ENCODE results near the gene STRN. TPM values are rescaled to one million over a fixed set of nuclear protein-coding genes. Genes with fewer than 3 reads are reported as not detected.
"Not testable (repeated sequence)": the region's sequence is repeated elsewhere in the genome, so short reads cannot be mapped to it uniquely, and the experiment has no call there.

Gene STRN
- total RNA-seq, 1 donor from 2014 or later = 7.0 TPM

- no peak for ATAC-seq
- DNase-seq (ENCODE audit: low spot score) = no peak
These were observed 53.6 kb downstream of the STRN start for GRCh38 chr2:36912695-36913094.

- ATAC-seq (no peak), DNase-seq (ENCODE audit: low spot score) (no peak)
These were observed 55.3 kb downstream of the STRN start for GRCh38 chr2:36911012-36911411.

DNA sequence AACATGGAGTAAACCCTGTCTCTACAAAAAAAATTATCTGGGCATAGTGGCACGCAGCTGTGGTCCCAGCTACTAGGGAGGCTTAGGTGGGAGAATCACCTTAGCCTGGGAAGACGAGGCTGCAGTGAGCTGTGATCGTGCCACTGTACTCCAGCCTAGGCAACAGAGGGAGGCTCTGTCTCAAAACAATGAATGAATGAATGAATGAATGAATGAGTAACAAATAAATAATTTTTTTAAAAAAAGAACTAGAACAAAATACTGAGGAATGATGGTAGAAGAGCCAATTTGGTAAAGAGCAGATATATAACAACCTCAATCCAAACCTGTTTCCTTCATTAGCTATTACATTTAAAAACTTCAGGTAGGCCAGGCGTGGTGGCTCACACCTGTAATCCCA is 60.1 kb downstream of the STRN start:
- DNase-seq (ENCODE audit: low spot score) (no peak), ATAC-seq (no peak)

GRCh38 chr2:36904636-36905035 is 61.7 kb downstream of the STRN start:
- ATAC-seq = no peak

GRCh38 chr2:36902385-36903120 is 63.8 kb downstream of the STRN start:
- ATAC-seq = no peak
- DNase-seq (ENCODE audit: low spot score) = no peak

More at GRCh38 chr2:36904636-36905035, 61.7 kb downstream of the STRN start:
- no peak for DNase-seq (ENCODE audit: low spot score)

DNA sequence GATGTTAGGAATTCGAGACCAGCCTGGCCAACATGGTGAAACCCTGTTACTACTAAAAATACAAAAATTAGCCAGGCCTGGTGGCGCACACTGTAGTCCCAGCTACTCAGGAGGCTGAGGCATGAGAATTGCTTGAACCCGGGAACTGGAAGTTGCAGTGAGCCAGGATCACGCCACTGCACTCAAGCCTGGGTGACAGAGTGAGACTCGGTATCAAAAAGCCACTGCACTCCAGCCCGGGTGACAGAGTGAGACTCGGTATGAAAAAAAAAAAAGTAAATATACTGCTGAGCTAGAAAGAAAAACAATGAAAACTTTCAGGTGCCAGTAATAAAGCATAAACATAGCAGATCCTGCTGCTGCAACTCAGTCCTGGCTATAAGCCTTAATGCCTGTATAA is 73.5 kb downstream of the STRN start:
- no peak for DNase-seq (ENCODE audit: low spot score)
- no peak for ATAC-seq

DNA sequence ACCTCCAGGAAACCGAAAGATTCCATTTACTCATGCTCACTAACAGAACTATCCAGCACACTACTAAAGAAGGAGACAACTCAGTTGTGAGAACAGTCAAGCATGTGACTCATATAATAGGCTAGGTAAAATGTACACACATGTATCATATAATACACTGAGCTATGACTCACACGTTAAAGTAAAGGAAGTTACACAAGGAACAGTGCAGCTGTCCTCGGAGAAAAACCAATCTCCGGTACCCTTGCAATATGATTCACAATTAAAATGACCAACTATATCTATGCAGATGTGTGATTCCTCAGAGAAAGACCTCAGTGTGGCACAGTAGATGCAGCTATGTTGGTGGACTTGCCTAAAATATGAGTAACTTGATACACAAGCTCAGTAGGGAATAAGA is 76.5 kb downstream of the STRN start:
- ATAC-seq = no peak
- DNase-seq (ENCODE audit: low spot score) = no peak

- not testable (repeated sequence) for ATAC-seq
These were observed 79.2 kb downstream of the STRN start for GRCh38 chr2:36887095-36887494.

GRCh38 chr2:36886664-36887063 is 79.7 kb downstream of the STRN start:
- DNase-seq (ENCODE audit: low spot score) (no peak), ATAC-seq (no peak)

More at GRCh38 chr2:36887095-36887494, 79.2 kb downstream of the STRN start:
- DNase-seq (ENCODE audit: low spot score) = not testable (repeated sequence)

- DNase-seq (ENCODE audit: low spot score) (no peak), ATAC-seq (no peak)
These were observed 80.7 kb downstream of the STRN start for GRCh38 chr2:36885605-36886004.

DNA sequence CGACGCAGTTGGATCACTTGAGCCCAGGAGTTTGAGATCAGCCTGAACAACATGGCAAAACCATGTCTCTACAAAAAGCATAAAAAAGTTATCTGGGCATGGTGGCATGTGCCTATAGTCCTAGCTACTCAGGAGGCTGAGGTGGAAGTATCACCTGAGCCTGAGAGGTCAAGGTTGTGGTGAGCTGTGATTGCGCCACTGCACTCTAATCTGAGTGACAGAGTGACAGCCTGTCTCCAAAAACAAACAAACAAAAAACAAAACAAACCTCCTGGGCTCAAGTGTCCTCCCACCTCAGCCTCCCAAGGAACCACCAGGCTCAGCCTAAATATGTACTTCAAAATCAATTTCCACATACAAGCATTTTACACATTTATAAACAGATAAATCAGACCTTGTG is 83.8 kb downstream of the STRN start:
- ATAC-seq (no peak), DNase-seq (ENCODE audit: low spot score) (no peak)

- no peak for ATAC-seq
These were observed 84.5 kb downstream of the STRN start for GRCh38 chr2:36881816-36882215.

GRCh38 chr2:36878429-36878828 is 87.9 kb downstream of the STRN start:
- DNase-seq (ENCODE audit: low spot score) (no peak), ATAC-seq (no peak)

More at GRCh38 chr2:36881816-36882215, 84.5 kb downstream of the STRN start:
- DNase-seq (ENCODE audit: low spot score) = no peak

DNA sequence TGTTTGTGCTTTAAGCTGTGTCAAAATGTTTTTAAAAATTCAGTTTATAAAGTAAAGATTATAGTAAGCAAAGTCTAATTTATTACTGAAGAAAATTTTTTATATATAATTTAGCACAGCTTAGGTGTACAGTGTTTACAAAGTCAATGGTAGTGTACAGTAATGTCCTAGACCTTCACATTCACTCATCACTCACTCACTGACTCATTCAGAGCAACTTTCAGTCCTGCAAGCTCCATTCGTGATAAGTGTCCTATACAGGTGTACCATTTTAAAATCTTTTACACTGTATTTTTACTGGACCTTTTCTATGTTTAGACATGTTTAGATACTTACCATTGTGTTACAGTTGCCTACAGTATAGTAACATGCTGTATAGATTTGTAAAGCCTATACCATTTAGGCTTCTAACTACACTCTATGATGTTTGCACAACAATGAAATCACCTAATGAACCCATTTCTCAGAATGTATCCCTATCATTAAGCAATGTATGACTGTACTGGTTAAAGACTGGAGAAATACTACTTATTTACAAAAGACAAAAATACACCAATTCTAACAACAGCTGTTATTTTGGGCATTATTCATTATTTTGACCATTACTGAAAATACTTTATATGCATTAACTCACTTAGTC is 95.1 kb downstream of the STRN start:
- ATAC-seq (no peak), DNase-seq (ENCODE audit: low spot score) (no peak)

- no peak for DNase-seq (ENCODE audit: low spot score)
- ATAC-seq = no peak
These were observed 96.7 kb downstream of the STRN start for GRCh38 chr2:36869606-36870005.

GRCh38 chr2:36861896-36862295 is 104.4 kb downstream of the STRN start:
- DNase-seq (ENCODE audit: low spot score) = no peak

DNA sequence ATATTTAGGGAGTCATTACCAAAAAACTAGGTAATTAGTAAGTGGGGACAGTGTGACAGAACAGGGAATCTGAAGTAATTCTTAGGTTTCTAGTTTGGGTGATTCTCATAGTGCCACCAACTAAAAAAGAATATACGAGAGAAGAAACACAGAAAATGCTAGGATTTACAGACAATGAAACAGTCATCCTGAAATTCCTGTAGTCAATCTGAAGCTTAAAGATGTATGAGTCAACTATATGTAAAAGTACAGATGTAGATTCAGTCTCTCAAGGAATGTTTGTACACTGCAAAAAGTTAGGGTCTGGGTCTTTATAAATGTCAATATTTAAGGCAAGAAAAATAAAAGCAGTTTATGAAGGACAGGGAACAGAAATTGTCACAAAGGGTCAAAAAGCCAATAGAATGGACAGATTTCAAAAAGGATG is 107.0 kb downstream of the STRN start:
- DNase-seq (ENCODE audit: low spot score) (no peak), ATAC-seq (no peak)

More at GRCh38 chr2:36861896-36862295, 104.4 kb downstream of the STRN start:
- ATAC-seq = no peak

GRCh38 chr2:36858551-36859365 is 107.6 kb downstream of the STRN start:
- DNase-seq (ENCODE audit: low spot score) (no peak), ATAC-seq (peak; percentile 81)

- DNase-seq (ENCODE audit: low spot score) = no peak
- peak; percentile 85 for ATAC-seq
These were observed 108.6 kb downstream of the STRN start for GRCh38 chr2:36857713-36858112.

DNA sequence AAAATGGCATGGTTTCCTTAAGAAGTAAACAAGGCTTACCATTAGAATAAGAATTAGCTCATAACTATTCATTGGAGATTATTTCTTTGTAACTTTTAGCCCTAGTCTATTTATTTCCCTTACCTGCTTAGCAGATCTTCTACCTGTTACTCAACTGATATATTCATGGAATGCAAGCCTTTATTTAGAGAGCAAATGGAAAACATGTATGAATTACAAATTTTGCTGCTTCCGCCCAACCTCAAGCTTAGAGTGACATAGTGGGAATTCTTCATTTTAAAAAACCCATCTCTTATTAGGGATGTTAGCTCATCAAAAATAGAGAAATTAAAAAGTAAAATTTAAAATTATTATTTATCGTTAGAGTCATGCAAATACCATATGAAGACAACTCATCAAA is 110.9 kb downstream of the STRN start:
- no peak for ATAC-seq
- no peak for DNase-seq (ENCODE audit: low spot score)

- ATAC-seq (no peak), DNase-seq (ENCODE audit: low spot score) (no peak)
These were observed 112.1 kb downstream of the STRN start for GRCh38 chr2:36854241-36854640.

GRCh38 chr2:36849265-36849664 is 117.1 kb downstream of the STRN start:
- no peak for ATAC-seq
- no peak for DNase-seq (ENCODE audit: low spot score)

Data from left lobe of liver (tissue), 2 donors.